ENCODE results near the gene PABPN1L. TPM values are rescaled to one million over a fixed set of nuclear protein-coding genes. Genes with fewer than 3 reads are reported as not detected.

Gene PABPN1L
- total and polyA plus RNA-seq, 2 of the 8 experiments (the other 6 are each of a cell fraction or from before 2014, with no cell fraction given) = not detected

GRCh38 chr16:88830783-88831182, 35.7 kb downstream of the PABPN1L start:
- H4K8ac ChIP-seq (ENCODE audit: extremely low read depth, insufficient read depth, low read length) = no peak overlapping the region
- H3K18ac ChIP-seq (ENCODE audit: extremely low read depth, low read length) = no peak overlapping the region
- H3K4me3 ChIP-seq (ENCODE audit: extremely low read depth in 1 of 4, insufficient read depth in 2 of 4, low read depth in 3 of 4, low read length in 4 of 4) = no peak overlapping the region
- no peak overlapping the region for H2AFZ ChIP-seq (ENCODE audit: low read length)
- H2AK5ac ChIP-seq (ENCODE audit: low read depth, low read length) = no peak overlapping the region
- WGBS, 2 experiments (ENCODE audit: extremely low coverage in 1 of 2, insufficient coverage in 1 of 2, insufficient read length in 1 of 2, insufficient replicate concordance in 2 of 2, low coverage in 1 of 2, low lambda C conversion rate in 2 of 2, missing lambda C conversion rate in 1 of 2) = 83% methylated on average over 13 of the region's 14 CpGs; no CpG with 5 or more reads in 1 of the 2 experiments
- no peak overlapping the region for H3K4ac ChIP-seq (replicated peaks; ENCODE audit: insufficient read length, low read depth, low read length)
- H3K79me1 ChIP-seq (ENCODE audit: low read depth, low read length) = 0 out of 2 replicates have a peak, but pooled peaks cover 3% of the 10 kb centered on the region
- no peaks in the 10 kb centered on the region for H3K9me3 ChIP-seq (ENCODE audit: insufficient read depth in 2 of 2, low read depth in 1 of 2, low read length in 1 of 2)
- POLR2A ChIA-PET (ENCODE audit: partially characterized antibody) = no interaction called here
- H3K9ac ChIP-seq (replicated peaks in 1 of 4; ENCODE audit: extremely low read depth in 1 of 4, low read depth in 3 of 4, low read length in 3 of 4) = no peak overlapping the region
- no peaks in the 10 kb centered on the region for H3K79me2 ChIP-seq (ENCODE audit: control insufficient read depth in 1 of 2, insufficient read depth in 2 of 2, low read length in 2 of 2)
- no peak overlapping the region for H2BK5ac ChIP-seq (ENCODE audit: low read depth, low read length)
- FAIRE-seq (no peak), DNase-seq (ENCODE audit: low read depth in 1 of 2, low spot score in 2 of 2) (no peak)
- no peak overlapping the region for H3K4me2 ChIP-seq (ENCODE audit: insufficient read depth in 1 of 2, low read depth in 2 of 2, low read length in 2 of 2)
- H3K56ac ChIP-seq (replicated peaks; ENCODE audit: insufficient read length, low read depth, low read length) = no peak overlapping the region
- peaks cover 2 to 5% of the 10 kb centered on the region in 2 experiments for H4K20me1 ChIP-seq (replicated peaks in 1 of 2; ENCODE audit: control insufficient read depth in 1 of 2, insufficient read depth in 2 of 2, low read length in 2 of 2)
- TF ChIP-seq TAF7 (optimal IDR thresholded peaks at IDR 0.05; ENCODE audit: borderline replicate concordance, low read depth, low read length) (no peak), CREB1 (IDR thresholded peaks at IDR 0.05) (no peak), EP300 (IDR thresholded peaks at IDR 0.05; ENCODE audit: borderline replicate concordance in 1 of 2, low read depth in 2 of 2, low read length in 2 of 2) (no peak), GTF2F1 (IDR thresholded peaks at IDR 0.05; ENCODE audit: borderline replicate concordance, low read depth, low read length) (no peak), TEAD4 (IDR thresholded peaks at IDR 0.05; ENCODE audit: low read depth, low read length) (no peak), NANOG (IDR thresholded peaks at IDR 0.05; ENCODE audit: insufficient read depth, low read depth, low read length, poor library complexity, severe bottlenecking) (no peak), SUZ12 (IDR thresholded peaks at IDR 0.05; ENCODE audit: low read length) (no peak), CBX5 (IDR thresholded peaks at IDR 0.05; ENCODE audit: low read depth, low read length) (no peak), E2F6 (IDR thresholded peaks at IDR 0.05) (no peak), CEBPB (IDR thresholded peaks at IDR 0.05; ENCODE audit: low read depth, low read length) (no peak)
- H3K23me2 ChIP-seq (ENCODE audit: low read depth, low read length) = no peaks in the 10 kb centered on the region
- H3K36me3 ChIP-seq (ENCODE audit: control insufficient read depth in 2 of 4, insufficient read depth in 4 of 4, low read length in 3 of 4) = 0 out of 8 replicates have a peak, but pooled peaks cover 0 to 3% (median under 1%) of the 10 kb centered on the region in 4 experiments
- H3K23ac ChIP-seq (ENCODE audit: insufficient read length) = no peak overlapping the region
- CTCF ChIA-PET (ENCODE audit: partially characterized antibody) = interaction anchor here (1.1 kb wide), 1 partner anchor 19 kb away, joined by 3 read pairs; the partner anchor contains the start of gene APRT
- H2BK12ac ChIP-seq (ENCODE audit: low read depth, low read length) = no peak overlapping the region
- no peaks in the 10 kb centered on the region for H3K27me3 ChIP-seq (replicated peaks in 1 of 4; ENCODE audit: control insufficient read depth in 3 of 4, extremely low read depth in 1 of 4, insufficient read depth in 3 of 4, low read length in 3 of 4)
- H4K91ac ChIP-seq (replicated peaks; ENCODE audit: insufficient read length, low read length) = no peak overlapping the region
- H2BK15ac ChIP-seq (ENCODE audit: low read length) = no peak overlapping the region
- H4K5ac ChIP-seq (ENCODE audit: insufficient read length, low read depth, low read length) = no peak overlapping the region
- H3K4me1 ChIP-seq (replicated peaks in 1 of 4; ENCODE audit: control insufficient read depth in 3 of 4, insufficient read depth in 4 of 4, low read length in 3 of 4) = 0 out of 7 replicates have a peak, but pooled peaks cover 0 to 2% (median 0%) of the 10 kb centered on the region in 4 experiments
- no peak overlapping the region for H3K27ac ChIP-seq (ENCODE audit: low read depth, low read length)
- no peak overlapping the region for H2BK20ac ChIP-seq (ENCODE audit: low read length)
- no peak overlapping the region for H3K14ac ChIP-seq (ENCODE audit: insufficient read length)
- no peak overlapping the region for H2BK120ac ChIP-seq (replicated peaks; ENCODE audit: low read depth, low read length)

All from H1 (cell line).